DOHH2 (cell line): ENCODE measurements around the gene SV2B.

Source experiments
- H3F3A ChIP-seq: fragments of 200-600 bp; sonication (generic), shearing (Covaris generic); 2 replicates; pipeline ENCODE4 v1.6.0; 2016; ENCODE audit warnings: antibody characterized with exemption, mild to moderate bottlenecking; ENCODE audit not compliant: control insufficient read depth, insufficient read depth
- H3K27ac ChIP-seq: fragments of 200-600 bp; sonication (generic); 2 replicates; pipeline ENCODE4 v1.5.1; 2014; ENCODE audit warnings: low read depth, mild to moderate bottlenecking, low read length, moderate library complexity
- H3K27me3 ChIP-seq: fragments of 200-600 bp; sonication (generic); 2 replicates; pipeline ENCODE4 v1.6.1; 2014; ENCODE audit warnings: mild to moderate bottlenecking, low read length, mixed read lengths; ENCODE audit not compliant: control insufficient read depth
- H3K36me3 ChIP-seq: fragments of 200-600 bp; sonication (generic); 2 replicates; pipeline ENCODE4 v1.6.1; 2014; ENCODE audit warnings: mild to moderate bottlenecking, low read length, moderate library complexity, mixed read lengths; ENCODE audit not compliant: control insufficient read depth
- H3K4me1 ChIP-seq: fragments of 200-600 bp; sonication (generic); 2 replicates; pipeline ENCODE4 v1.6.1; 2014; ENCODE audit warnings: mild to moderate bottlenecking, low read length, mixed read lengths; ENCODE audit not compliant: control insufficient read depth
- H3K4me2 ChIP-seq: fragments of 200-600 bp; sonication (generic); 2 replicates; pipeline ENCODE4 v1.6.0; 2014; ENCODE audit warnings: mild to moderate bottlenecking, low read length, moderate library complexity
- H3K4me3 ChIP-seq: fragments of 200-600 bp; sonication (generic); 2 replicates; pipeline ENCODE4 v1.5.1; 2014; ENCODE audit warnings: mild to moderate bottlenecking, low read length, mixed read lengths
- H3K79me2 ChIP-seq: fragments of 200-600 bp; sonication (generic); 2 replicates; pipeline ENCODE4 v1.6.1; 2014; ENCODE audit warnings: mild to moderate bottlenecking, low read length, mixed read lengths; ENCODE audit not compliant: control insufficient read depth
- H3K9me2 ChIP-seq: fragments of 200-600 bp; sonication (generic); replicated peaks from 2 replicates; pipeline ENCODE4 v1.6.1; 2014; ENCODE audit warnings: mild to moderate bottlenecking, low read length, mixed read lengths; ENCODE audit not compliant: control insufficient read depth
- H3K9me3 ChIP-seq: fragments of 200-600 bp; sonication (generic); 2 replicates; pipeline ENCODE4 v1.6.1; 2014; ENCODE audit warnings: antibody characterized with exemption, low read length, mixed read lengths; ENCODE audit not compliant: control insufficient read depth, insufficient read depth
- H4K20me1 ChIP-seq: fragments of 200-600 bp; sonication (generic); 2 replicates; pipeline ENCODE4 v1.6.0; 2014; ENCODE audit warnings: low read depth, mild to moderate bottlenecking, antibody characterized with exemption, low read length, moderate library complexity; ENCODE audit not compliant: control insufficient read depth, insufficient read depth
- CTCF ChIP-seq: fragments of 200-600 bp; sonication (generic); IDR thresholded peaks from one replicate; pipeline ENCODE4 v1.5.1; 2014; ENCODE audit warnings: antibody characterized with exemption, mild to moderate bottlenecking, low read depth, low read length; ENCODE audit not compliant: poor library complexity, severe bottlenecking
- EZH2phosphoT487 ChIP-seq: fragments of 200-600 bp; sonication (generic); IDR thresholded peaks from 2 replicates; pipeline ENCODE4 v1.6.1; 2017; ENCODE audit warnings: borderline replicate concordance, mild to moderate bottlenecking, antibody characterized with exemption, low read length, moderate library complexity, mixed read lengths

Gene SV2B

DNA sequence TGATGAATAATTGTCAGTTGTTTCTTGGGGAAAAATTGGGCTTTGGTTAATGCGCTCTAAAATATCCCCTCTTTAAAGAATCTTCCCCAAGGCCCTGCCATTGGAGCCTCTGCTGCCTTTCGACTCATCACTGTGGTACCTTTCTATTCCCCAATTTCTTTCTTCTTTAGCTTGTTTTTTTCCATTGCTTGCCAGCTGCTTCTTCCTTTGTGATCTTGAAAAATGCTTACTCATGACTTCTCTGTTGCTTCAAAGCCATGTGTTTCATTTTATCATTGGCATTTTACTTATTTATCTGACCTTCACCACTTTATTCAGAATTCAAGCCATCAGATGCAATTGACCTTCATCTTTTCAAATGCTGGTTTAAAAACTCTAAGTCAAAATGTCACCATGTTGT lies 84.4 kb downstream of the SV2B start:
- H3F3A ChIP-seq = no peaks in the 10 kb centered on the region
- H3K4me1 ChIP-seq = no peaks in the 10 kb centered on the region
- H3K9me2 ChIP-seq = no peaks in the 10 kb centered on the region
- no peaks in the 10 kb centered on the region for H3K36me3 ChIP-seq
- no peak overlapping the region for H3K4me2 ChIP-seq
- H3K27me3 ChIP-seq = 0 out of 2 replicates have a peak, but pooled peaks cover 11% of the 10 kb centered on the region
- no peak overlapping the region for H3K4me3 ChIP-seq
- H3K79me2 ChIP-seq = no peaks in the 10 kb centered on the region
- H3K27ac ChIP-seq = no peak overlapping the region
- TF ChIP-seq EZH2phosphoT487 (no peak), CTCF (no peak)
- no peaks in the 10 kb centered on the region for H4K20me1 ChIP-seq
- no peaks in the 10 kb centered on the region for H3K9me3 ChIP-seq

DNA sequence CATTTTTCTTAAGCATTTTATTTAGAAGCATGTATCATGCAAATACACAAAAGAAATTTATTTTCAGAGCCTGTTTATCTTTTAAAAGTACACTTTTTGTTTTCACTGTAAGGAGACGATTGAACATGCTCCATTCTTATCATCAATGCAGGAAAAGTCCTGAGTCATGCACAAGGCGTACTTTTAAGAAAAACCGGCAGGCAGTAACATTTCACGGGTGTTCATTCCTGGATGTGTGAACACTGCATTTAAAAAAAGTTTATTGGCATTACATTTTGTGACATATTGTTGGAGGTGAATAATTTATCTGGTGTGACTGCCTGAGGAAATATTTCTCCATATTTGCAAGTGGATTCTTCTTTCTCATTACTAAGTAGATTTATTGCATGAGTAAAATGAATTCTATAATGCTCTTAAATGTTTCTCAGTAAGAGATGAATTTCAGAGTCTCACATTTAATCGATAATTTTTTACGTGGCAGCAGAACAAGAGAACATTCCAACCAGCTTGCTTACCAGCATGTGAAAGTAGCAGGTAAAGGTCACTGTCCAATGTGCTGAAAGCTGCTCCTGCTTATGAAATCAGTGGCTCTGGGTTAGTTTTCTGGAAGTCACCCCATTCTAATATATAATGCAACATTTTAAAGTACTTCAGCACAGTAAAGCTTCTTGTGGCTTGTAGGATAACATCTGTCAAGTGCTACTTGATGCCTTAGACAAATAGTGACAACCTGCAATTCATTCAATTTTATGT lies 87.0 kb downstream of the SV2B start:
- no peaks in the 10 kb centered on the region for H3K4me1 ChIP-seq
- H3K79me2 ChIP-seq = no peaks in the 10 kb centered on the region
- no peak for TF ChIP-seq CTCF
- TF ChIP-seq EZH2phosphoT487 = no peak
- H3F3A ChIP-seq = no peaks in the 10 kb centered on the region
- H3K4me3 ChIP-seq = no peak overlapping the region
- H3K27me3 ChIP-seq = peaks cover 14% of the 10 kb centered on the region; the same call in 1 of the 2 replicates
- H3K27ac ChIP-seq = no peak overlapping the region
- no peak overlapping the region for H3K4me2 ChIP-seq
- H3K9me3 ChIP-seq = no peaks in the 10 kb centered on the region
- no peaks in the 10 kb centered on the region for H3K9me2 ChIP-seq
- no peaks in the 10 kb centered on the region for H3K36me3 ChIP-seq
- no peaks in the 10 kb centered on the region for H4K20me1 ChIP-seq

DNA sequence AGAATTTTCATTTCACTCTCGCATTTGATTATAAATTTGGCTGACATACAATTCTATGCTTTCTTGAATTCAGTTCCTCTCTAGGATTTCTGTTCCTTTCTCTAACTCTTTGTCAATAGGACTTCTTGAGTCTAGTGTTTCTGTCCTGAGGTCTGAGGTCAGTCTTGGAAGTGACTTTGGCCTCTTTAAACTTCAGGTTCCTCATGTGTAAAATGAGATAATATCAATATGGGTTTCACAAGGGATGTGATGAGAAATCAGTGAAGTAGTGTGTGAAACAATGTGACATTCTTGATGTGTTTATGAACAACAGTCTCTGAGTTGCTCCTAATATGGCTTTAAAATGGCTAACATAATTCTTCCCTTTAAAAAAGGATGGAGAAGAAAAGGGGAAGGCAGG lies 92.2 kb downstream of the SV2B start:
- H3K79me2 ChIP-seq = no peaks in the 10 kb centered on the region
- H4K20me1 ChIP-seq = no peaks in the 10 kb centered on the region
- no peak overlapping the region for H3K4me2 ChIP-seq
- H3K4me1 ChIP-seq = no peaks in the 10 kb centered on the region
- peaks cover 16% of the 10 kb centered on the region for H3K27me3 ChIP-seq
- no peaks in the 10 kb centered on the region for H3K9me2 ChIP-seq
- H3F3A ChIP-seq = no peaks in the 10 kb centered on the region
- no peaks in the 10 kb centered on the region for H3K36me3 ChIP-seq
- H3K4me3 ChIP-seq = no peak overlapping the region
- TF ChIP-seq CTCF (no peak), EZH2phosphoT487 (no peak)
- no peak overlapping the region for H3K27ac ChIP-seq
- H3K9me3 ChIP-seq = no peaks in the 10 kb centered on the region
